ENCODE results near the gene NISCH.
A peak's percentile ranks its signal among the peaks of the same experiment; 100 is the strongest.

The NISCH gene

GRCh38 chr3:52490939-52491526 is 35.6 kb downstream of the NISCH start:
- no peak for TF ChIP-seq CTCF (IDR thresholded peaks at IDR 0.05; ENCODE audit: poor library complexity, severe bottlenecking)
- no peak overlapping the region for H3K4me3 ChIP-seq (ENCODE audit: severe bottlenecking)
- no peak for DNase-seq (ENCODE audit: low spot score)
- peaks cover 35% of the 10 kb centered on the region for H3K36me3 ChIP-seq (ENCODE audit: low read depth)
- no peak for ATAC-seq (ENCODE audit: low read depth)
- no peak overlapping the region for H3K27ac ChIP-seq (ENCODE audit: poor library complexity, severe bottlenecking)
- H3K9me3 ChIP-seq (ENCODE audit: severe bottlenecking): no peaks in the 10 kb centered on the region
- H3K4me1 ChIP-seq (ENCODE audit: insufficient read depth, poor library complexity, severe bottlenecking): no peaks in the 10 kb centered on the region
- H3K27me3 ChIP-seq (ENCODE audit: insufficient read depth, poor library complexity, severe bottlenecking): no peaks in the 10 kb centered on the region

- H3K4me3 ChIP-seq (ENCODE audit: severe bottlenecking): no peak overlapping the region
- ATAC-seq (ENCODE audit: low read depth) (no peak), DNase-seq (ENCODE audit: low spot score) (no peak)
- H3K9me3 ChIP-seq (ENCODE audit: severe bottlenecking): no peaks in the 10 kb centered on the region
- H3K4me1 ChIP-seq (ENCODE audit: insufficient read depth, poor library complexity, severe bottlenecking): no peaks in the 10 kb centered on the region
- H3K27me3 ChIP-seq (ENCODE audit: insufficient read depth, poor library complexity, severe bottlenecking): no peaks in the 10 kb centered on the region
- no peak overlapping the region for H3K27ac ChIP-seq (ENCODE audit: poor library complexity, severe bottlenecking)
- TF ChIP-seq CTCF (IDR thresholded peaks at IDR 0.05; ENCODE audit: poor library complexity, severe bottlenecking): no peak
- H3K36me3 ChIP-seq (ENCODE audit: low read depth): peaks cover 26% of the 10 kb centered on the region
These were observed 36.7 kb downstream of the NISCH start for GRCh38 chr3:52492059-52492458.

- peak; percentile 21 for ATAC-seq (ENCODE audit: low read depth)
- TF ChIP-seq CTCF (IDR thresholded peaks at IDR 0.05; ENCODE audit: poor library complexity, severe bottlenecking): no peak
These were observed 38.0 kb downstream of the NISCH start for GRCh38 chr3:52493232-52494017.

DNA sequence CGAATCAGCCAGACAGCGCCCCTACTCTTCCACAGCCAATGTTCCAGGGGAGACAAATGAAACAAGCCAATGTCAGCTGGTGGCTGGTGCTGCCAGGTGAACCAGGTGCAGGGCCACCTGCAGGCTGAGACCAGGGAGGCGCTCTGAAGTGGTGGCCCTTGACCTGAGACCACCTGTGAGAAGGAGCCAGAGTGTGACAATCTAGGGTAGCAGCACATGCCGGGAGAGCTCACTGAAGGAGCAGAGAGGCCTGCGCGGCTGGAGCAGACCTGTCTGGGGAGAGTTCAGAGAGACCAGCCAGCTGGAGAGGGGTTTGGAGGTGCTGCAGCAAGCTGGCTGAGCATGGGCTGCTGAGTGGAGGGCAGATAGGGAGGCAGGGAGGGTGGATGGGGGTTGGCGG is 39.0 kb downstream of the NISCH start:
- no peaks in the 10 kb centered on the region for H3K9me3 ChIP-seq (ENCODE audit: severe bottlenecking)
- H3K4me1 ChIP-seq (ENCODE audit: insufficient read depth, poor library complexity, severe bottlenecking): no peaks in the 10 kb centered on the region
- no peak for TF ChIP-seq CTCF (IDR thresholded peaks at IDR 0.05; ENCODE audit: poor library complexity, severe bottlenecking)
- DNase-seq (ENCODE audit: low spot score) (no peak), ATAC-seq (ENCODE audit: low read depth) (no peak)
- H3K27me3 ChIP-seq (ENCODE audit: insufficient read depth, poor library complexity, severe bottlenecking): no peaks in the 10 kb centered on the region
- no peak overlapping the region for H3K27ac ChIP-seq (ENCODE audit: poor library complexity, severe bottlenecking)
- peaks cover 18% of the 10 kb centered on the region for H3K36me3 ChIP-seq (ENCODE audit: low read depth)
- H3K4me3 ChIP-seq (ENCODE audit: severe bottlenecking): no peak overlapping the region

More at GRCh38 chr3:52493232-52494017, 38.0 kb downstream of the NISCH start:
- no peak overlapping the region for H3K27ac ChIP-seq (ENCODE audit: poor library complexity, severe bottlenecking)
- H3K36me3 ChIP-seq (ENCODE audit: low read depth): peaks cover 24% of the 10 kb centered on the region
- DNase-seq (ENCODE audit: low spot score): no peak
- H3K4me3 ChIP-seq (ENCODE audit: severe bottlenecking): no peak overlapping the region
- H3K4me1 ChIP-seq (ENCODE audit: insufficient read depth, poor library complexity, severe bottlenecking): no peaks in the 10 kb centered on the region
- no peaks in the 10 kb centered on the region for H3K27me3 ChIP-seq (ENCODE audit: insufficient read depth, poor library complexity, severe bottlenecking)
- H3K9me3 ChIP-seq (ENCODE audit: severe bottlenecking): no peaks in the 10 kb centered on the region

All from RWPE2 (cell line).